A549 (cell line): ENCODE measurements around the gene SORCS2.

ENCODE experiments used
- BHLHE40 ChIP-seq: IDR thresholded peaks from 2 replicates; pipeline ENCODE4 v1.6.1; 2012; ENCODE audit warnings: low read depth, low read length, inconsistent platforms
- CHD2 ChIP-seq: fragments of 150-350 bp; IDR thresholded peaks from 2 replicates; pipeline ENCODE4 v1.6.1; 2014; ENCODE audit warnings: low read length; ENCODE audit not compliant: partially characterized antibody
- HDAC2 ChIP-seq: fragments of 200-600 bp; sonication (generic); IDR thresholded peaks from 2 replicates; pipeline ENCODE4 v1.6.1; 2016
- JUNB ChIP-seq: fragments of >200 bp; sonication (Bioruptor Twin); formaldehyde crosslinking; IDR thresholded peaks from 2 replicates; pipeline ENCODE4 v1.6.1; 2016
- MYC ChIP-seq: IDR thresholded peaks from 2 replicates; pipeline ENCODE4 v1.6.1; 2012; ENCODE audit warnings: mild to moderate bottlenecking, inconsistent platforms, low read length, improper control_type of control experiment, borderline replicate concordance
- NR3C1 ChIP-seq: fragments of >200 bp; sonication (Bioruptor Twin); formaldehyde crosslinking; IDR thresholded peaks from 3 replicates; pipeline ENCODE4 v1.6.1; 2017
- POLR2A ChIP-seq: IDR thresholded peaks from 2 replicates; pipeline ENCODE4 v1.6.1; 2012; ENCODE audit warnings: mild to moderate bottlenecking, low read length
- RCOR1 ChIP-seq: fragments of 150-350 bp; IDR thresholded peaks from 2 replicates; pipeline ENCODE4 v1.6.1; 2014; ENCODE audit warnings: antibody characterized with exemption, low read length, low read depth
- SMC3 ChIP-seq: fragments of >200 bp; sonication (Bioruptor Twin); formaldehyde crosslinking; IDR thresholded peaks from 3 replicates; pipeline ENCODE4 v1.6.1; 2018; ENCODE audit warnings: inconsistent platforms
- TF ChIP-seq, protein P1 (sequence below): fragments of 450-650 bp; IDR thresholded peaks from 2 replicates; pipeline ENCODE4 v1.6.1; 2014; ENCODE audit warnings: antibody characterized with exemption
- TF ChIP-seq, protein P2 (sequence below): fragments of >200 bp; sonication (Bioruptor Twin); formaldehyde crosslinking; IDR thresholded peaks from 3 replicates; pipeline ENCODE4 v1.5.1; 2016
- TF ChIP-seq, protein P3 (sequence below): IDR thresholded peaks from 2 replicates; pipeline ENCODE4 v1.6.1; 2012
- TF ChIP-seq, protein P4 (sequence below): fragments of 150-350 bp; IDR thresholded peaks from 2 replicates; pipeline ENCODE4 v1.6.1; 2014; ENCODE audit warnings: low read depth, mild to moderate bottlenecking, low read length
- TF ChIP-seq, protein P5 (sequence below): fragments of 200-600 bp; sonication (generic); IDR thresholded peaks from 2 replicates; pipeline ENCODE4 v1.6.1; 2016; ENCODE audit warnings: antibody characterized with exemption, mild to moderate bottlenecking, moderate library complexity

DNA sequence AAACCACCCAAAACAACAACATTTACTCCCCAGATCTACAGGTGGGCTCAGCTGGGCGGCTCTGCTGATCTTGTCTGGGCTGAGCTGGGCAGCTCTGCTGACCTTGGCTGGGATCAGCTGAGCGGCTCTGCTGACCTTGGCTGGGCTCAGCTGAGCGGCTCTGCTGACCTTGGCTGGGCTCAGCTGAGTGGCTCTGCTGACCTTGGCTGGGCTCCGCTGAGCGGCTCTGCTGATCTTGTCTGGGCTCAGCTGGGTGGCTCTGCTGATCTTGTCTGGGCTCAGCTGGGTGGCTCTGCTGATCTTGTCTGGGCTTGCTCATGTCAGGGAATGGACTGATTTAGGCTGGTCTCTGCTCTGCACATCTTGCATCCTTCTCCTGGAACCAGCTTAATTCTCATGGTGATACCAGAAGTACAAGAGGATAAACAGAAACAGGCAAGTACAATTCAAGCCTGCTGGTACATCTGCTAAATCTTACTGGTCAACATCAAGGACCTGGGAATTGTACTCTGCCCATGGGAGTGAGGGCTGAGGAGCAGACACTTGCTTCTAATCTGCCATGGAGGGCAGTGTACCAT lies 490.9 kb downstream of the SORCS2 start:
- TF ChIP-seq, protein P1, sequence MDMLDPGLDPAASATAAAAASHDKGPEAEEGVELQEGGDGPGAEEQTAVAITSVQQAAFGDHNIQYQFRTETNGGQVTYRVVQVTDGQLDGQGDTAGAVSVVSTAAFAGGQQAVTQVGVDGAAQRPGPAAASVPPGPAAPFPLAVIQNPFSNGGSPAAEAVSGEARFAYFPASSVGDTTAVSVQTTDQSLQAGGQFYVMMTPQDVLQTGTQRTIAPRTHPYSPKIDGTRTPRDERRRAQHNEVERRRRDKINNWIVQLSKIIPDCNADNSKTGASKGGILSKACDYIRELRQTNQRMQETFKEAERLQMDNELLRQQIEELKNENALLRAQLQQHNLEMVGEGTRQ = no peak
- TF ChIP-seq, protein P2, sequence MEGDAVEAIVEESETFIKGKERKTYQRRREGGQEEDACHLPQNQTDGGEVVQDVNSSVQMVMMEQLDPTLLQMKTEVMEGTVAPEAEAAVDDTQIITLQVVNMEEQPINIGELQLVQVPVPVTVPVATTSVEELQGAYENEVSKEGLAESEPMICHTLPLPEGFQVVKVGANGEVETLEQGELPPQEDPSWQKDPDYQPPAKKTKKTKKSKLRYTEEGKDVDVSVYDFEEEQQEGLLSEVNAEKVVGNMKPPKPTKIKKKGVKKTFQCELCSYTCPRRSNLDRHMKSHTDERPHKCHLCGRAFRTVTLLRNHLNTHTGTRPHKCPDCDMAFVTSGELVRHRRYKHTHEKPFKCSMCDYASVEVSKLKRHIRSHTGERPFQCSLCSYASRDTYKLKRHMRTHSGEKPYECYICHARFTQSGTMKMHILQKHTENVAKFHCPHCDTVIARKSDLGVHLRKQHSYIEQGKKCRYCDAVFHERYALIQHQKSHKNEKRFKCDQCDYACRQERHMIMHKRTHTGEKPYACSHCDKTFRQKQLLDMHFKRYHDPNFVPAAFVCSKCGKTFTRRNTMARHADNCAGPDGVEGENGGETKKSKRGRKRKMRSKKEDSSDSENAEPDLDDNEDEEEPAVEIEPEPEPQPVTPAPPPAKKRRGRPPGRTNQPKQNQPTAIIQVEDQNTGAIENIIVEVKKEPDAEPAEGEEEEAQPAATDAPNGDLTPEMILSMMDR = no peak
- TF ChIP-seq RCOR1 = no peak
- no peak for TF ChIP-seq POLR2A
- TF ChIP-seq, protein P3, sequence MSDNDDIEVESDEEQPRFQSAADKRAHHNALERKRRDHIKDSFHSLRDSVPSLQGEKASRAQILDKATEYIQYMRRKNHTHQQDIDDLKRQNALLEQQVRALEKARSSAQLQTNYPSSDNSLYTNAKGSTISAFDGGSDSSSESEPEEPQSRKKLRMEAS = no peak
- no peak for TF ChIP-seq MYC
- TF ChIP-seq, protein P4, sequence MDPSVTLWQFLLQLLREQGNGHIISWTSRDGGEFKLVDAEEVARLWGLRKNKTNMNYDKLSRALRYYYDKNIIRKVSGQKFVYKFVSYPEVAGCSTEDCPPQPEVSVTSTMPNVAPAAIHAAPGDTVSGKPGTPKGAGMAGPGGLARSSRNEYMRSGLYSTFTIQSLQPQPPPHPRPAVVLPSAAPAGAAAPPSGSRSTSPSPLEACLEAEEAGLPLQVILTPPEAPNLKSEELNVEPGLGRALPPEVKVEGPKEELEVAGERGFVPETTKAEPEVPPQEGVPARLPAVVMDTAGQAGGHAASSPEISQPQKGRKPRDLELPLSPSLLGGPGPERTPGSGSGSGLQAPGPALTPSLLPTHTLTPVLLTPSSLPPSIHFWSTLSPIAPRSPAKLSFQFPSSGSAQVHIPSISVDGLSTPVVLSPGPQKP = no peak
- no peak for TF ChIP-seq JUNB
- TF ChIP-seq, protein P5, sequence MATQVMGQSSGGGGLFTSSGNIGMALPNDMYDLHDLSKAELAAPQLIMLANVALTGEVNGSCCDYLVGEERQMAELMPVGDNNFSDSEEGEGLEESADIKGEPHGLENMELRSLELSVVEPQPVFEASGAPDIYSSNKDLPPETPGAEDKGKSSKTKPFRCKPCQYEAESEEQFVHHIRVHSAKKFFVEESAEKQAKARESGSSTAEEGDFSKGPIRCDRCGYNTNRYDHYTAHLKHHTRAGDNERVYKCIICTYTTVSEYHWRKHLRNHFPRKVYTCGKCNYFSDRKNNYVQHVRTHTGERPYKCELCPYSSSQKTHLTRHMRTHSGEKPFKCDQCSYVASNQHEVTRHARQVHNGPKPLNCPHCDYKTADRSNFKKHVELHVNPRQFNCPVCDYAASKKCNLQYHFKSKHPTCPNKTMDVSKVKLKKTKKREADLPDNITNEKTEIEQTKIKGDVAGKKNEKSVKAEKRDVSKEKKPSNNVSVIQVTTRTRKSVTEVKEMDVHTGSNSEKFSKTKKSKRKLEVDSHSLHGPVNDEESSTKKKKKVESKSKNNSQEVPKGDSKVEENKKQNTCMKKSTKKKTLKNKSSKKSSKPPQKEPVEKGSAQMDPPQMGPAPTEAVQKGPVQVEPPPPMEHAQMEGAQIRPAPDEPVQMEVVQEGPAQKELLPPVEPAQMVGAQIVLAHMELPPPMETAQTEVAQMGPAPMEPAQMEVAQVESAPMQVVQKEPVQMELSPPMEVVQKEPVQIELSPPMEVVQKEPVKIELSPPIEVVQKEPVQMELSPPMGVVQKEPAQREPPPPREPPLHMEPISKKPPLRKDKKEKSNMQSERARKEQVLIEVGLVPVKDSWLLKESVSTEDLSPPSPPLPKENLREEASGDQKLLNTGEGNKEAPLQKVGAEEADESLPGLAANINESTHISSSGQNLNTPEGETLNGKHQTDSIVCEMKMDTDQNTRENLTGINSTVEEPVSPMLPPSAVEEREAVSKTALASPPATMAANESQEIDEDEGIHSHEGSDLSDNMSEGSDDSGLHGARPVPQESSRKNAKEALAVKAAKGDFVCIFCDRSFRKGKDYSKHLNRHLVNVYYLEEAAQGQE = no peak
- no peak for TF ChIP-seq SMC3
- no peak for TF ChIP-seq NR3C1
- TF ChIP-seq BHLHE40 = no peak
- no peak for TF ChIP-seq CHD2
- no peak for TF ChIP-seq HDAC2
